ENCODE results near the gene TOR1B.

Gene TOR1B

DNA sequence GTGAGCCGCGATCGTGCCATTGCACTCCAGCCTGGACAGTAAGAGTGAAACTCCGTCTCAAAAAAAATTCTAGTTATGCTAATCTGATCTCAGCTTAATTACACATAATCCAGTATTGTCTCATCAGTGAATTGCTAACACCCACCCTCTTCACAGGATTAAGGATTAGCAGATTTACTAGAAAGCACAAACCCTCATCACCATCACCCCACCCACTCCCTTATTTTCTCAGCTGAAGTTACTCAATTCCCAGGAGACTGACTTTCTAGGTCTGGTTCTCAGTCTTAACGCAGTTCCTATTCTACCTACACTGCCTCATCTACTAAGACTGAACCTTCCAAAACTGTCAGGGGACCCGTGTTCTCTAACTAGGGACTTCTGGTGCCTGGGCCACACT lies 9.0 kb downstream of the TOR1B start:
- in situ Hi-C loops (cut with MboI; ENCODE audit: low sequenced_read_pairs), result no loop called here

DNA sequence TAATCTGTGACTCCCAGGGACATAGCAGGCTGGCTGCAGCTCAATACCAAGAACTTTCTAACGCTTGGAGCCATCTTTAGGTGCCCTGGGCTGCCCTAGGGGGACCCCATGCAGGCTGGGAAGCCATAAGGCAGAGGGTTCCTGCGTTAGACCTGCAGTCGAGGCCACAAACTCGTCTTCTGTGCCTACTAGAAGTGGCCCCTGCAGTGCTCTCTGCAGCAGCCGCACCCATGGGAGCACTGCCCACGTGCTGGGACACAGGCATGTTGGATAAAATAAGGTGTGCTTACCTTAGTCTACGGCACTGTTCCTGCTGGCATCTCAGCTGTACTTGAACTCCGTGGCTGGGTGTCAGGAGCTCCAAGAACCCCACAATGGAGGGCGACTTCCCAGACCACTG lies 9.4 kb downstream of the TOR1B start:
- in situ Hi-C loops (cut with MboI; ENCODE audit: low sequenced_read_pairs), result no loop called here

DNA sequence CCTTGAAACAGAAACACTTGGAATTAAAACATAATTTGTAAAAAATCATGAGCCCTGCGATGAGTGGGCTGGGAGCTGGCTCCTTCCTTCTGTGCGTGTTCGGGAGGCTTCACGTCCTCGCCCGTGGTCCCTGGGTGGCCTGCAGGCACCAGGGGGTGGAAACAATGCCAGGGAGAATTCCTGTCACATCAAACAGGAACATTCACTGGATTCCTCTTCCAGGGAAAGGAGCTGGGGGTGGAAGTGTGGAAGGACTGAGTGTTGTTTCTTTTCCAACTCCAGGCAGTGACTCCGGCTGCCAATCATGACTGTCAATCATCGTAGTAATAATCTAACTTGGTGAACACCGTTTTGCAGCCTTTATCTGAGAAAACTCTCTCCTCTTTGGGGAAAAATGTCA lies 10.7 kb downstream of the TOR1B start:
- in situ Hi-C loops (cut with MboI; ENCODE audit: low sequenced_read_pairs), result no loop called here

DNA sequence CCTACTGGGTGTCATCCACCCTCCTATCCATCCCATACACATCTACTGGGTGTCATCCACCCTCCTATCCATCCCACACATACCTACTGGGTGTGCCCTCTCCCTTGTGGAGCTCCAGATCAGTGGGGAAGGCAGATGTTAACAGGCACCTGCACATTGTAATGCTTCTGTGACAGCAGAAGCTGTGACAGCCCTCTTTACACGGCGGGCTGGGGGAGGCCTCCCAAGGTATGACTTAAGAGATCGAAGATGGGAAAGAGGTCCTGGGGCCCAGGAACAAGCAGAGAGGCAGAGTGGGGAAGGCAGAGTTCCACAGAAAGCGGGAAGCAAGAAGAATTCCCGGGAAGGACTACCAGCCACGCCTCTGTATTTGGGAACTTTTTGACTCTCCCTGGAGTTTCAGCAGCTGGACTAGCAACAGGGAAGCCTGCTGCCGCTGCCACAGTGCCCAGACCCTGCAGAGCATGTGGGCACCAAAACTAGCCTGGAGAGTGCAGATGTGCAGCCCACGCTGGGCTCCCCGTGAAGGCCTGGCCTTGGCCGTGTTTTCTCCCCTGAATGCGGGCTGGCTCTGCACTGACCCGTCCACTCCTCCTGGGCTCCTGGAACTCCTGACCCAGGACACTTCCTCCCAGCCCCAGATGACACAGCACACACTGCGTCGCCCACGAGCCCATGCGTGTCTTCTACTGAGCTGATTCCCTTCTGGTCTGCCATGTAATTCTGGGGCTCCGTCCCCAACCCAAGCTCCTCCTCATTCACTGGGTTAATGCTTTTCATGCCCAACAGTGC lies 11.6 kb downstream of the TOR1B start:
- in situ Hi-C loops (cut with MboI; ENCODE audit: low sequenced_read_pairs), result no loop called here

DNA sequence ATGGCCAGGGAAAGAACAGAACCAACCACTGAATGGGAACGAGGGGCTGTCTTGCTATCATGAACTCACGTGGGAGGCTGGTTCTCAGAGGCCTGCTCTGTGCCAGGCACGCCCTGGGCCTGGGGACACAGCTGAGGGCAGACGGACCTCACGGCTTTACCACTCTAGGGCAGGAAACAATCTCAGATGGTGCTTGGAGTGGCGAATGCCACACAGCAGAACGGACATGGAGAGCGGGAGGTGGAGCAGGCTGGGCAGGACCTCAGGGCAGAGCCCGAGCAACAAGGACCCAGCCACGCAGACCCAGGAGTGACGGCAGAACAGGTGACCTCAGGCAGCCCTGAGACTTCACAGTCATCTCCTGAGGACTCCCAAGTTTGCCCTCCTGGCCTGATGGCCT lies 12.3 kb downstream of the TOR1B start:
- in situ Hi-C loops (cut with MboI; ENCODE audit: low sequenced_read_pairs), result no loop called here

DNA sequence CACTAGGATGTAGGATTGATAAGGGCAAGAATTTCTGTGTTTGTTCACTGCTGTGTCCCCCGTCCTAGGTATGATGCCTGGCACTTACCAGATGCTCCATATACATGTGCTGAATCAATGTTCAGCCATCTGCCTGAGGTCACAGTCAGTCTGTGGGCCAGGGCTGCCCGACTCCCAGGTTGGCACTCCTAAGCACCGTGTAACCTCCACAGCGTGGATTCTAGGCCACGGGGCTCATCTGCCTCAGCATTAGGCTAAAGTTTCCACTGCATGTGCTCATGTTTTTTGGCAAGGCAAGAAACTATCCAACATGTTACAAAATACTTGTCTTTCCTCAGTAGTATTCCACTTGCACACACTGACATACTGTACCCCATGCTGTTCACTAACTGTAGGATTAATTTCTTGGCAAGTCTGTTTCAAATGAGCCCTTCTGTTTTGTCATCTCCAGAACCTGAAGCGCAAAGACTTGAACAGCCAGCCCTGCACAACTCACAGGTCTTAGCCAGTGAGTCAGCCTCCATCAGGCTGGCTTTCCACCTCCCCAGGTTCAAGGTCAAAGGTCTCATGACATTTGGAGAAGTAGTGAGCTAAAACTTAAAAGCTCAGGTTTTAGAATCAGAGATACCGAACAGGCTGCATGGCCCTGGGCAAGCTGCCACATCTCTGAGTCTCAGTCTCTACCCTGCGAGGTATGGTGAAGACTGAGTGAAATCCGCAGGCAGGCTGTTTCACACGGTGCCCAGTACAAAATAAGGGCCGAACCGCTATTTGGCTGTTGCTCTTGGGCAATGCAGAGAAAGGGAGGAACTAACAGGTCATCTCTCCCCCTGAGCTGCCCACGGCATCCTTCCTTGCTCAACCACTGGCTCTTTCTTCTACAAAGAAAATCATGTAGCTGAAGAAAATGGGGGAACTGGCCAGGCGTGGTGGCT lies 13.8 kb downstream of the TOR1B start:
- in situ Hi-C loops (cut with MboI; ENCODE audit: low sequenced_read_pairs), result no loop called here

DNA sequence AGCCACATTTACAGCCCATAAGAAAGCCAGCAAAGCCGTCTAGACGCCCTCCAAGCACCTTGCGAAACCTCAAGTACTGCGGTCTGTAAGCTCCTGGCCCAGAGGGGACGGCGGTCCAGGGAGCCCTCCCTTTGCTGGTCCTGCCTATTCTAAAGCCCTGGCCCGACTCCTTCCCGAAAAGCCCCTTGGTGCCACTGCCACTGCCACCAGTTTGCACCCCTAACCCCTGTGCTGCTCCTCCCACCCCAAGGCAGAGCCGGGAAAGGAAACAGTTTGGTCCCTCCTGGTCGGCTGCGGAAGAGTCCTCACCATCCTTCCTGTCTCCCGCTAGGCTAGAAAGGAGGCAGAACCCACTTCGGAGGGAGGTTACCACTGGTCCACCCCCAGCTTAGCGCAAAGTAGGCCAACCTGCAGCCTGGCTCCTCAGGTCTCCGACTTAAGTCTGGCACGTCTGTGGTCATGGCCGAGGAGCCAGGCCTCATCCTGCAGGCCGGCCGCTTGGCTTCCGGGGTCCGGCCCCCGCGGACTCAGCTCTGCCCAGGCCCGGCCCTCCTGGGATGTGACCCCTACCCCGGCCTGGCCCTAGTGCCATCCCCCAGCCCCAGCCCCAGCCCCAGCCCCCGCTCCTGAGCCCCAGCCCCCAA lies 20.0 kb downstream of the TOR1B start:
- in situ Hi-C loops (cut with MboI; ENCODE audit: low sequenced_read_pairs), result no loop called here

DNA sequence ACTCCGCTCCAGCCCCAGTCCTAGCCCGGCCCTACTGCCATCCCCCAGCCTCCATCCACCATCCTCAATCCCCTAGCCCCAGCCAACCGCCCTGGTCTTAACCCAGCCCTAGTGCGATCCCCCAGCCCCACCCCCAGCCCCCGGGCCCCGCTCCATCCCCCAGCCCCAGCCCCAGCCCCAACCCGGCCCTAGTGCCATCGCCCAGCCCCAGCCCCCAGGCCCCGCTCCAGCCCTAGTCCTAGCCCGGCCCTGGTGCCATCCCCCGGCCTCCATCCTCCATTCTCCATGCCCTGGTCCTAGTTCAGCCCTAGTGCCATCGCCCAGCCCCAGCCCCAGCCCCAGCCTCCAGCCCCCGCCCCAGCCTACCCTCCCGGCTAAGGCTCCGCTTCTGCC lies 20.6 kb downstream of the TOR1B start:
- in situ Hi-C loops (cut with MboI; ENCODE audit: low sequenced_read_pairs), result no loop called here

DNA sequence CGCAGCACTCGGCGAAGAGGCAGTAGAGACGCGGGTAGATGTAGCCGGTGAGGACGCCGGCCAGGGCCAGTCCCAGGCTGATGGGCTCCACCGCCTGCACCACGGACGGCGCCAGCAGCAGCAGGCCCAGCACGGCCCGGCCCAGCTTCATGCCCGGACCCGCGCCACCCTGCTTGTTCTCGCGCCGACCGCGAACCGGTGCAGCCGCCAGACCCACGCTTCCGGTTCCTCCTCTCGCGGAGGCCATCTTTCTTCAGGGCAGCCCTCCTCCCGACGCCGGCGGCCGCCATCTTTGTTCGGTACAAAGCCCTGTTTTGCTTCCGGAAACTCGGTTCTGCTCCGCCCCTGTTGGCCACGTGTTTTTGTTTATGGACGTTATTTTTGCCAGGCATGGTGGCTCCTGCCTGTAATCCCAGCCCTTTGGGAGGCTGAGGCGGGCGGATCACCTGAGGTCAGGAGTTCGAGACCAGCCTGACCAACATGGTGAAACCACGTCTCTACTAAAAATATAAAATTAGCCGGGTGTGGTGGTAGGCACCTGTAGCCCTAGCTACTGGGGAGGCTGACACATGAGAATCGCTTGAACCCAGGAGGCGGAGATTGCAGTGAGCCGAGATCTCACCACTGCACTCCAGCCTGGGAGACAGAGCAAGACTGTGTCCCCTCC lies 21.1 kb downstream of the TOR1B start, which contains the start of gene TOR1A:
Gene TOR1A, minus strand, starts transcription at position 202 of the 667 bp plus-strand sequence. Its CDS starts 51 bp downstream, at position 151.
- in situ Hi-C loops (cut with MboI; ENCODE audit: low sequenced_read_pairs), result no loop called here

DNA sequence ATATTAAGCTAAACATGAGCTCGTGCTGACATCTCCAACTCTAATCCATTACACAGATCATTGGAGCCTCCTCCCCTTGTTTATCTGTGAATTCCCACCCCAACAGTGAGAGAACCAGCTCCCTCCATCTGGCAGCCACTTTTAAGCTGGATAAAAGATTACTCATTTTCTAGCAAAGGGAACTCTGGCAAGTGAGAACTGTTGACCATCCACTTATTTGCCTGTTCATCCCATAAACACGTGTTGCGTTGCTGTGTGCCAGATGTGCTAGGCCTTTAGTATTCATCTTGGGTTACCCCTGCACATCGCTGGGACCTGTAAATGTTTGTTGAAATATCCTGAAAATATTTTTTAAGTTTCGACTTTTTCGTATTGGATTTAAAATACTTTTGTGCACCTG lies 23.4 kb downstream of the TOR1B start:
- in situ Hi-C loops (cut with MboI; ENCODE audit: low sequenced_read_pairs), result no loop called here

DNA sequence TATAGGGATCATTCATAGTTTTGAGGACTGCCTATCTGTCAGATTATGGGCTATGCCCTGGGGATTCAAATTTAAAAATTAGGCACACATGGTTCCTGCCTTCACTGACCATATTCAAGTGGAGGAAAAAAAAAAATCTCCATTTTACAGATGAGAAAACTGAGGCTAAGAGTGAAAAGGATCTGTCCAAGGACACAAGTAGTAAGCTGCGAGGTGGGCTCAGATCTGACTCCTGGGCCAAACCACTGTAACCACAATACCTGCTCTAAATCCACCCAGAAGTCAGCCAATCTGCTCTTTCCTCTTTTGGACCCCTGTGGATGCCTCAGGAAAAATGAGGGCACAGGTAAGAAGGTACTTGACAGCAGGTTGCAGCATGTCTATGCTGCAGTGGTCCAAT lies 23.8 kb downstream of the TOR1B start:
- in situ Hi-C loops (cut with MboI; ENCODE audit: low sequenced_read_pairs), result no loop called here

DNA sequence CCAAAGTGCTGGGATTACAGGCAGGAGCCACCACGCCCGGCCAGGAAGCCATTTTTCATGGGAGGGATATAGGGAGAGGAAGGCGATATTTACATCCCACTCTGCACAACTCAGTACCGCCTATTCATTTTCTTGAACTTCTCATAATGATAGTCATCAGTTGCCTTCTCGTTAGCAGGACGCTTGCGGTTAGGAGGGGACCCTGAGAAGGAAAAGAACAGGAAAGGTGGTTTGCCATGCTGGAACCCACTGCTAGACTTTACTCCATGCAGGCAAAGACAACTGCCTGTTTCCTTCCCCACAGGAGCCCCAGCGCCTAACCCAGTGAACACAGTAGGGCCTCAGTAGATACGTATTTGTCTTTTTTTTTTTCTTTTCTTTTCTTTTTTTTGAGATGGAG lies 25.1 kb downstream of the TOR1B start:
- in situ Hi-C loops (cut with MboI; ENCODE audit: low sequenced_read_pairs), result no loop called here

DNA sequence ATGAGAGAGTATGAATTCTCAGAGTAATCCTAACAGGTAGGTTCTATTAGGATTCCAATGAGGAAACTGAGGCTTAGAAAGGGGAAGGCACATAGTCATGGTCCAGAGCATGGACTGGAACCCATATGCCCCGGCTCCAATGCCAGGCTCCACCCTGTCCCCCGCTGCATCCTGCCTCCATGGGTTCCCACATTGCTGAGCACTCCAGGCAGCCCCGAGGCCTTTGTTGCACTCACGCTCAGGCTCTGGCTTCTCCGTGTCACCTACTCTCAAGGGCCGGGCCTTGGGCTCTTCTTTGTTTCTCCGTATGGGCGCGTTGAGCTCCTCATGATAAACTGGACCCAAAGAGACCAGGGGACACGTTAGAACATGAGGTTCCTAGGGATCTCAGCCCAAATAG lies 26.0 kb downstream of the TOR1B start:
- in situ Hi-C loops (cut with MboI; ENCODE audit: low sequenced_read_pairs), result no loop called here

DNA sequence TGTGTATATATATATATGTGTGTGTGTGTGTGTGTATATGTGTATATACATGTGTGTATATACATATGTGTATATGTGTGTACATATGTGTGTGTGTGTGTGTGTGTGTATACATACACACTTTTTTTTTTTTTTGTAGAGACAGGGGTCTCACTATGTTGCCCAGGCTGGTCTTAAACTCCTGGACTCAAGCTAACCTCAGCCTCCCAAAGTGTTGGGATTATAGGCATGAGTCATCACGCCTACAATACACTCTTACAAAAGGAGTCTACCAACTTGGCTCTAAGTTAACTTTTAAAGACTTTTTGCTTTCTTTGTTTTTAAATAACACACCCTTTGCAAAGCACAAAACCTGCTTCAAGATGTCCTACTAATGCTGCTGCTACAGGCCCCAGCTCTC lies 30.0 kb downstream of the TOR1B start:
- in situ Hi-C loops (cut with MboI; ENCODE audit: low sequenced_read_pairs), result no loop called here

DNA sequence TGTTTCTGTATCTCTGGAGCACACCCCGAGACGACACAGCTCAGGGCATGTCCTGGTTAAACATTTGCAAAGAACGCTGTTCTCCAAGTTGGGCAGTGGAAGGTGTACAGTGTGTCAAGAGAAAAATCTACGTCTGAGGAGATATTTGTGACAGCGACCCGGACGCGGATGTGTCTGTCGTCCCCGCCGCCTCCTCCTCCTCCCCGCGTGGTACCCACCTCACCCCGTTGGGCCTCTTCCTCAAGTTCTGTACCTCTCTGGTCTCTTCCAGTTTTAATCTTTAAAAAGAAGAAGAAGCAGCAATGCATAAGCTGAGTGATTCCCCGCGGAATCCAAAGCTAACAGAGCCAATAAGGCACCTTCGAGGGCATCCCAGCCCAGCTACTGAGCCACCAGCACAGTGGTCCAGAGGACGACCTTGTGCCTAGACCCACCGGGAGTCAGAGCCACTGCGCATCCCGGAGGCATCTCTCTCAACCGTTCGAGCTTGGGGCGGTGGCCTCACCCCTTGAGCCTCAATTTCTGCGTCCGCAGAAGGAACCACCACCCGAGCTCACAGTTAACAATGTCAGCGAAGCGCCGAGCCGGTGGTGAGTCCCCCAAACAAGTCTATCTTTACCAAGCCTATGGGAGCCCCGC lies 31.6 kb downstream of the TOR1B start:
- in situ Hi-C loops (cut with MboI; ENCODE audit: low sequenced_read_pairs), result no loop called here

DNA sequence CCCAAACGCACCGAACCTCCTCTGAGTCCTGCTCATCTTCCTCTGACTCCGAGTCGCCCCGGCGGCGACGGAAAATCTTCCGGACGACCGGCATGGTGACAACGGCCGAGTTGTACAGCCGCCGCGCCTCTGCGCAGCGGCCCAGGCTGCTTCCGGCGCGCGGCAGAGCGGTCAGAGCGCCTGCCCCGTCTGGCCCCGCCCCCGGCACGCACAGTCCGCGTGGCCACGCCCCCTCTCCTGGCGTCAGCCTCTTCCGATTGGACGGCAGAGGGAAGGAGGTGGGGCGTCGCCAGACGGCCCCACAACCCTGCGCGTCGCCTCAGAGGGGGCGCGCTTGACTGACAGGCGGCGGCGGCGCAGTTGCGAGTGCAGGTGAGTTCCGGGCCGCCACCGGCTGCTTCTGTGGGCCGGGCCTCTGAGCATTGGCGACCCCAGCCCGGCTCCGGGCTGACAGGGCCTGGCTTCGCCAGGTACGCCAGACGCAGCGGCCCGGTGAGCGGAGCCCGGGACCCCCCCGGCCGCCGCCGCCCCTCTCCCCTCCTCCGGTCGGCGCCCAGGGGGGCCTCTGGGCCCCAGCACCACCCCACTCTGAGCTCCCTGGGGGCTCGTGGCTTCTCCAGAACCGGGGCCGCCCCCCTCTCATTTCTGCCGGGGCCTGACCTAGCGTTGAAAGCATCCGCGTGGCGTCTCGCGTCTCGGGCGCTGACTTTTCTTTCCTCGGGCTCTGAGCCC lies 32.3 kb downstream of the TOR1B start, which contains the start of the genes C9orf78 and USP20:
Gene C9orf78, minus strand, starts transcription at position 148 of the 732 bp plus-strand sequence. Its CDS starts 54 bp downstream, at position 94.
Gene USP20, plus strand, starts transcription at position 331 of the 732 bp plus-strand sequence. CDS start 17,098 bp downstream, outside the sequence.
- in situ Hi-C loops (cut with MboI; ENCODE audit: low sequenced_read_pairs), result no loop called here

DNA sequence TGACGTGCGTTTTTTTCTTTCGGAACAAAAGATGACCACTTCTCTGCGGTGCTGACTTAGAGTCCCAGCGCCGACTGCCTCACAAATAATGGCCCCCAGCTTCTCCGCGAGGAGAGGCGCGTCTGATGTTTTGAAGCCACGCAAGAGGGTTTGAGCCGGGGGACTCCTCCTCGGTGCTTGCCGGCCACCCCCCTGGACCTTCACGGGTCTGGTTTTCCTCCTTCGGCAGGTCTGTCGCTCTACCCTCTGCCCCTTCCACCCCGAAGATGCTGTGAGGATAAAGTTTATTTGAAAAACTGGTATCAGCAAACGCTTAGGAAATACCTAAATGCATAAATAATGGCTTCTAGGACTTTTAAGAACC lies 32.9 kb downstream of the TOR1B start:
- in situ Hi-C loops (cut with MboI; ENCODE audit: low sequenced_read_pairs), result no loop called here

DNA sequence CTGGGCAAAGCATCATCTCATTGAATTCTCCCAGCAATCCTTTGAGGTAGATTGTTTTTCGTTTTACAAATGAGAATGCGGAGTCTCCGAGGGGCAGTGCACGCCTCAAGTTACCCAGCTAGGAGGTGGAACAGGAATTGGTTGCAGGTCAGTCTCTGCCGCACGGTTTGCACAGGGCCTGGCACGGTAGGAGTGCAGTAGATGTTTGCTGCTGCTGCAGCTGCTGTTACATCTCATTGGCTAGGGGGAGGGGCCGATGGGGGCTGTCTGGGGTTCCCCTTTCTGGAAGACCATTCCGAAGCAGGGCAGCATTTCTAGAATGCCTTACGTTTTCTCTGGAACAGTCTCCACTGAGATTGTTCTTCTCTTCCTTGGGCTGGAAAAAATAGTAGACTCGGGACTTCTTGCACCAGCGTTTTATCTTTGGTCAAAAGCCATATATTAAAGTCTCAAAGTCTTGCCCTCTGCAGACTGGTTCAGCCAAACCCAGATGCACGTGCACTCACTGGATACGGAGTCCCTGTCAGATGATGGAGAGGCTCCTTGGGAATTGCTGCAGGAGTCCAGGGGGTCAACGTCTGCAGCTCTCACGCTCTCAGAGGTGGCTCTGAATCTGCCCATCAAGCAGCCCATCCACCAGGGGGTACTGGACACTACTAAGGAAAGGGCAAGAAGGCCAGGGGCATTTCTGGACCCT lies 33.5 kb downstream of the TOR1B start:
- in situ Hi-C loops (cut with MboI; ENCODE audit: low sequenced_read_pairs), result no loop called here

DNA sequence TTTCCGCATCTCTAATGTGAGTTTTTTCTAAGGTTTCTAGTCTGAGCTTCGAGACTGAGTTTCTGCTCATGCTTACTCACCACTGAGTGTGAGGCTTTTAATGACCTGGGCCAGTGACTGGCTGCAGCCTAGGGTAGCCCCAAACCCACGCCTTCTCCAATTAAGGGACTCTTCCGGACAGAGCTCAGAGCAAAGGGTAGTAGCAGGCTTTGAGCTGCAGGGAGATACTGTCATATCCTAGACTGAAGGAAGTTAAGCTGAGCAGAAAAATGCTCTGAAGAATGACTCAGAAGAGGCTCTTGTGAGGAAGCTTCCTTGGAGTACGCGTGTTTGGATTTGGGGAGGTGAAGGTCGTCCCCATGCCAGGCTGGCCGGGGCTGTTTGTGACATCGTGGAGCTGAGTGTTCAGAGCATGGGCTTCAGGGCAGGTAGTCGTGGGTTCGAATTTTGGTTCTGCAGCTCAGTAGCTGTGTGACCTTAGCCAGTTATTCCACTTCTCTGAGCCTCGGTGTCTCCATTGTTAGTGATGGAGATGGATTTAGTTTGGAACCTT lies 35.8 kb downstream of the TOR1B start:
- in situ Hi-C loops (cut with MboI; ENCODE audit: low sequenced_read_pairs), result no loop called here

Measured in HL-60/S4 treated with retinoic acid at 250 ng/mL for 4 days and 3 days (cell line).